ENCODE results near the gene INO80B. TPM values are rescaled to one million over a fixed set of nuclear protein-coding genes. Genes with fewer than 3 reads are reported as not detected.

Gene INO80B
- total RNA-seq, 2 experiments from 2014 or later: 29.2 to 44.5 TPM

- H3K4me2 ChIP-seq (ENCODE audit: low read length): peak overlapping the region; percentile 20; the same call in 1 of the 2 replicates
- TF ChIP-seq CTCF (conservative IDR thresholded peaks at IDR 0.05; ENCODE audit: low read length) (peak; percentile 64), EZH2phosphoT487 (IDR thresholded peaks at IDR 0.05; ENCODE audit: borderline replicate concordance, low read depth, low read length) (no peak)
- H3K36me3 ChIP-seq (ENCODE audit: insufficient read depth, low read length): no peaks in the 10 kb centered on the region
- no peak for DNase-seq (ENCODE audit: low spot score)
- no peak overlapping the region for H3K27ac ChIP-seq (ENCODE audit: low read depth, low read length, poor library complexity, severe bottlenecking)
- no peak overlapping the region for H3K4me3 ChIP-seq (ENCODE audit: low read depth, low read length, poor library complexity, severe bottlenecking)
- ChIA-PET POLR2A (interaction anchor here (1.2 kb wide), 1 partner anchor 40 kb away, joined by 3 read pairs; no protein-coding TSS in a partner anchor), CTCF (ENCODE audit: unreplicated experiment) (no interaction called here)
- H3K4me1 ChIP-seq (ENCODE audit: insufficient read depth, low read length, poor library complexity, severe bottlenecking): peaks cover 50% of the 10 kb centered on the region
- BruUV-seq (replicated peaks): no TSS peak
- no peaks in the 10 kb centered on the region for H3K9me2 ChIP-seq (ENCODE audit: insufficient read depth, low read length)
- no peak overlapping the region for H2AFZ ChIP-seq (ENCODE audit: low read length)
- H3K9me3 ChIP-seq (ENCODE audit: low read length): no peaks in the 10 kb centered on the region
- H3K79me2 ChIP-seq (ENCODE audit: insufficient read depth, low read depth, low read length): peaks cover 4% of the 10 kb centered on the region; the same call in 1 of the 2 replicates
- H4K20me1 ChIP-seq (ENCODE audit: insufficient read depth, low read length): no peaks in the 10 kb centered on the region
- intact Hi-C loops (cut with micrococcal nuclease; ENCODE audit: unreplicated experiment): no loop called here
Measured at GRCh38 chr2:74416778-74417177, 38.1 kb upstream of the INO80B start.

GRCh38 chr2:74417197-74417596 is 37.7 kb upstream of the INO80B start:
- no peaks in the 10 kb centered on the region for H3K9me3 ChIP-seq (ENCODE audit: low read length)
- BruUV-seq (replicated peaks): no TSS peak
- no peak for DNase-seq (ENCODE audit: low spot score)

More at GRCh38 chr2:74417197-74417596, 37.7 kb upstream of the INO80B start:
- POLR2A ChIA-PET: interaction anchor here (1.2 kb wide), 1 partner anchor 40 kb away, joined by 3 read pairs; no protein-coding TSS in a partner anchor
- no peak overlapping the region for H3K4me2 ChIP-seq (ENCODE audit: low read length)
- no peaks in the 10 kb centered on the region for H4K20me1 ChIP-seq (ENCODE audit: insufficient read depth, low read length)
- no peak overlapping the region for H3K27ac ChIP-seq (ENCODE audit: low read depth, low read length, poor library complexity, severe bottlenecking)
- H3K4me3 ChIP-seq (ENCODE audit: low read depth, low read length, poor library complexity, severe bottlenecking): no peak overlapping the region
- peaks cover 50% of the 10 kb centered on the region for H3K4me1 ChIP-seq (ENCODE audit: insufficient read depth, low read length, poor library complexity, severe bottlenecking)
- no peak overlapping the region for H2AFZ ChIP-seq (ENCODE audit: low read length)
- no peaks in the 10 kb centered on the region for H3K36me3 ChIP-seq (ENCODE audit: insufficient read depth, low read length)
- CTCF ChIA-PET (ENCODE audit: unreplicated experiment): no interaction called here
- TF ChIP-seq EZH2phosphoT487 (IDR thresholded peaks at IDR 0.05; ENCODE audit: borderline replicate concordance, low read depth, low read length) (no peak), CTCF (conservative IDR thresholded peaks at IDR 0.05; ENCODE audit: low read length) (no peak)
- intact Hi-C loops (cut with micrococcal nuclease; ENCODE audit: unreplicated experiment): no loop called here
- peaks cover 4% of the 10 kb centered on the region; the same call in 1 of the 2 replicates for H3K79me2 ChIP-seq (ENCODE audit: insufficient read depth, low read depth, low read length)
- H3K9me2 ChIP-seq (ENCODE audit: insufficient read depth, low read length): no peaks in the 10 kb centered on the region

All from OCI-LY7 (cell line).